K562 (cell line): ENCODE results near the gene PHETA2. TPM values are rescaled to one million over a fixed set of nuclear protein-coding genes. Genes with fewer than 3 reads are reported as not detected.

ENCODE experiments used
- CREB1 ChIP-seq, 2 experiments: sonication (generic) in 1 of 2; formaldehyde crosslinking in 1 of 2; IDR thresholded peaks; 2 replicates each; pipeline versions ENCODE4 v1.6.1 to v1.8.0; 2012 to 2022; ENCODE audit warnings: inconsistent platforms in 1 of 2, mild to moderate bottlenecking in 1 of 2, missing genetic modification reagents in 1 of 2, moderate library complexity in 1 of 2
- CREM ChIP-seq: IDR thresholded peaks from 2 replicates; pipeline ENCODE4 v1.6.1; 2014; ENCODE audit warnings: antibody characterized with exemption, low read depth
- EP300 ChIP-seq: IDR thresholded peaks from 2 replicates; pipeline ENCODE4 v1.6.1; 2012; ENCODE audit warnings: low read length, improper control_type of control experiment
- GTF2F1 ChIP-seq: IDR thresholded peaks from 2 replicates; pipeline ENCODE4 v1.6.1; 2011; ENCODE audit warnings: low read depth, low read length, improper control_type of control experiment
- KLF1 ChIP-seq: fragments of 450-650 bp; IDR thresholded peaks from 2 replicates; pipeline ENCODE4 v1.6.1; 2016; ENCODE audit warnings: missing genetic modification characterization, missing compliant biosample characterization
- KLF10 ChIP-seq: fragments of 250-450 bp; sonication (Bioruptor Pico); IDR thresholded peaks from 2 replicates; pipeline ENCODE4 v1.6.1; 2021; ENCODE audit warnings: matching md5 sums
- MAFF ChIP-seq: IDR thresholded peaks from 2 replicates; pipeline ENCODE4 v1.6.1; 2012; ENCODE audit warnings: low read length, improper control_type of control experiment
- MIER1 ChIP-seq: fragments of 450-650 bp; IDR thresholded peaks from 2 replicates; pipeline ENCODE4 v1.6.1; 2016; ENCODE audit warnings: antibody characterized with exemption, mild to moderate bottlenecking, low read depth
- MXI1 ChIP-seq: IDR thresholded peaks from 2 replicates; pipeline ENCODE4 v1.6.1; 2011; ENCODE audit warnings: low read depth, mild to moderate bottlenecking, improper control_type of control experiment, low read length
- POLR2G ChIP-seq: fragments of 200-400 bp; formaldehyde crosslinking; IDR thresholded peaks from 2 replicates; pipeline ENCODE4 v1.6.1; 2017; ENCODE audit warnings: low read depth, mild to moderate bottlenecking, antibody characterized with exemption, low read length, moderate library complexity
- RBM15 ChIP-seq: fragments of 200-400 bp; formaldehyde crosslinking; IDR thresholded peaks from 2 replicates; pipeline ENCODE4 v1.6.1; 2018; ENCODE audit warnings: mild to moderate bottlenecking, low read length, moderate library complexity; ENCODE audit not compliant: insufficient read depth
- ZNF75A ChIP-seq: fragments of 450-650 bp; formaldehyde crosslinking; IDR thresholded peaks from 2 replicates; pipeline ENCODE4 v1.4.0; 2020; ENCODE audit warnings: mild to moderate bottlenecking
- polyA plus RNA-seq, 8 experiments: library from polyadenylated mRNA; depleted of rRNA in 4 of 8; stranded (reverse) in 5 of 8; unstranded in 3 of 8; fragments of >200 nt; fragmentation: Nextera tagmentation in 2 of 8; fragmentation: Illumina TruSeq in 1 of 8; extraction: Ambion mirVana in 2 of 8; extraction: Trizol in 1 of 8; gene quantifications; 2 replicates each; pipeline versions ENCODE4 v1.2.1 to v1.2.3, GENCODE V29; 2011 to 2014; ENCODE audit warnings: inconsistent platforms in 1 of 8, missing spikeins in 1 of 8
- total RNA-seq, 7 experiments: library from RNA; depleted of rRNA in 6 of 7; stranded (reverse); fragments of >200 nt in 6 of 7; fragmentation: Illumina TruSeq in 2 of 7; extraction: Trizol in 2 of 7; gene quantifications; 2 replicates each; pipeline versions ENCODE4 v1.2.1 to v1.2.3, GENCODE V29; 2011 to 2021; ENCODE audit warnings: low replicate concordance in 1 of 7
- TF ChIP-seq, protein P1 (sequence below), 3 experiments: fragments of 200-800 bp in 1 of 3; fragments of 250-450 bp in 1 of 3; fragments of 450-650 bp in 1 of 3; sonication (Bioruptor Pico) in 1 of 3; sonication (Bioruptor generic) in 1 of 3; formaldehyde crosslinking in 1 of 3; IDR thresholded peaks; 2 replicates each; pipeline versions ENCODE4 v1.6.1 to v1.8.0; 2016 to 2022; ENCODE audit warnings: mild to moderate bottlenecking in 2 of 3, missing genetic modification characterization in 2 of 3, missing compliant biosample characterization in 1 of 3, moderate library complexity in 1 of 3
- TF ChIP-seq, protein P2 (sequence below): fragments of 250-450 bp; sonication (Bioruptor Pico); IDR thresholded peaks from 2 replicates; pipeline ENCODE4 v1.5.0; 2020; ENCODE audit warnings: mild to moderate bottlenecking
- TF ChIP-seq, protein P3 (sequence below): fragments of 450-650 bp; IDR thresholded peaks from 2 replicates; pipeline ENCODE4 v1.6.1; 2016; ENCODE audit warnings: missing biosample characterization, missing genetic modification characterization
- TF ChIP-seq, protein P4 (sequence below): fragments of 450-650 bp; formaldehyde crosslinking; IDR thresholded peaks from 2 replicates; pipeline ENCODE4 v1.4.0; 2022; ENCODE audit warnings: missing genetic modification characterization
- TF ChIP-seq, protein P5 (sequence below): fragments of 200-800 bp; sonication (Bioruptor generic); IDR thresholded peaks from 2 replicates; pipeline ENCODE4 v1.6.1; 2017; ENCODE audit warnings: missing genetic modification characterization, missing compliant biosample characterization

The PHETA2 gene
- total and polyA plus RNA-seq, 9 of the 15 experiments (the other 6 are each of a cell fraction or from before 2014, with no cell fraction given), result 0.07 to 0.22 (median 0.08) TPM; not detected in 5

DNA sequence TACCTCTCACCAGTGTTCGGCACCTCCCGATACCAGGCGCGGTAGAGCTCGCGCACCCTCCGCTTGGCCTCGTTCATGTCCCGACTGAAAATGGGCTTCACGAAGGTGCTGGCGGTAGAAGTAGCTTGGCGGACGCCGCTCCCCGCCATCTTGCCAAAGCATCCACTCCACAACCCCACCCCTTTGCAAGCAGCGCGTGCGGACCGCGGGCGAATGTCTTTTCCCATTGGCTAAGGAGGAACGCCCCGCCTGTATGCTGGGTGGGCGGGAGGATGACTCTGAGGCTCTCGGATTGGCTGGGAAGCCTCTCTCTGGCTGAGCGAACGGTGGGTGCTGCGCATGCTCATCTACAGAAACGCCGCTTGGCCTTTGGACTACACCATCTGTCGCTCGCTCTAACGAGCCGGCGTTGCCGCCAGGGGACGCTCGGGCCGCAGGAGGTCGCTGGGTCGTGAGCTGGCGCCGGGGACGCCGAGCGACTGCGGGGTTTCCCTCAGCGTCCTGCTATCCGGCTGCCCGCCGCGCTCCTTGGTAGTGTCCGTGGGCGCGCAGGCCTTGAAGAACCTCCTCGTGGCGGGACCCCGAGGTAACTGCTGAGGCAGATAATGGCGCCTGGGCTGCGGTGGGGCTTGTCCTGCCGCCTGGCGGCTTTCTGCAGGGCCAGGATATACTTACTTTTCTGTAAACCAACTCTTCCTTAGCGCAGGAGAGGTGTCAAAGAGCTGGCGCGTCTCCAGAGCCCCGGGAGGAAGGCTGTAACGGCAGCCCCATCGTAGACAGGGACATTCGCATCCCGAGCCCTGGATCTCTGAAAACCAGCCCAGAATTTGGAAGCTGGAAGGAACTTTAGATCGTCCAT, 16.8 kb downstream of the PHETA2 start, which contains the start of gene NDUFA6 (continued):
- TF ChIP-seq, protein P1, sequence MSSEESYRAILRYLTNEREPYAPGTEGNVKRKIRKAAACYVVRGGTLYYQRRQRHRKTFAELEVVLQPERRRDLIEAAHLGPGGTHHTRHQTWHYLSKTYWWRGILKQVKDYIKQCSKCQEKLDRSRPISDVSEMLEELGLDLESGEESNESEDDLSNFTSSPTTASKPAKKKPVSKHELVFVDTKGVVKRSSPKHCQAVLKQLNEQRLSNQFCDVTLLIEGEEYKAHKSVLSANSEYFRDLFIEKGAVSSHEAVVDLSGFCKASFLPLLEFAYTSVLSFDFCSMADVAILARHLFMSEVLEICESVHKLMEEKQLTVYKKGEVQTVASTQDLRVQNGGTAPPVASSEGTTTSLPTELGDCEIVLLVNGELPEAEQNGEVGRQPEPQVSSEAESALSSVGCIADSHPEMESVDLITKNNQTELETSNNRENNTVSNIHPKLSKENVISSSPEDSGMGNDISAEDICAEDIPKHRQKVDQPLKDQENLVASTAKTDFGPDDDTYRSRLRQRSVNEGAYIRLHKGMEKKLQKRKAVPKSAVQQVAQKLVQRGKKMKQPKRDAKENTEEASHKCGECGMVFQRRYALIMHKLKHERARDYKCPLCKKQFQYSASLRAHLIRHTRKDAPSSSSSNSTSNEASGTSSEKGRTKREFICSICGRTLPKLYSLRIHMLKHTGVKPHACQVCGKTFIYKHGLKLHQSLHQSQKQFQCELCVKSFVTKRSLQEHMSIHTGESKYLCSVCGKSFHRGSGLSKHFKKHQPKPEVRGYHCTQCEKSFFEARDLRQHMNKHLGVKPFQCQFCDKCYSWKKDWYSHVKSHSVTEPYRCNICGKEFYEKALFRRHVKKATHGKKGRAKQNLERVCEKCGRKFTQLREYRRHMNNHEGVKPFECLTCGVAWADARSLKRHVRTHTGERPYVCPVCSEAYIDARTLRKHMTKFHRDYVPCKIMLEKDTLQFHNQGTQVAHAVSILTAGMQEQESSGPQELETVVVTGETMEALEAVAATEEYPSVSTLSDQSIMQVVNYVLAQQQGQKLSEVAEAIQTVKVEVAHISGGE (CRISPR knock-in tag; IDR thresholded peaks at IDR 0.05), result peak in 1 of 3 experiments; percentile 50; a peak in 1 of 6 replicates
- TF ChIP-seq, protein P2, sequence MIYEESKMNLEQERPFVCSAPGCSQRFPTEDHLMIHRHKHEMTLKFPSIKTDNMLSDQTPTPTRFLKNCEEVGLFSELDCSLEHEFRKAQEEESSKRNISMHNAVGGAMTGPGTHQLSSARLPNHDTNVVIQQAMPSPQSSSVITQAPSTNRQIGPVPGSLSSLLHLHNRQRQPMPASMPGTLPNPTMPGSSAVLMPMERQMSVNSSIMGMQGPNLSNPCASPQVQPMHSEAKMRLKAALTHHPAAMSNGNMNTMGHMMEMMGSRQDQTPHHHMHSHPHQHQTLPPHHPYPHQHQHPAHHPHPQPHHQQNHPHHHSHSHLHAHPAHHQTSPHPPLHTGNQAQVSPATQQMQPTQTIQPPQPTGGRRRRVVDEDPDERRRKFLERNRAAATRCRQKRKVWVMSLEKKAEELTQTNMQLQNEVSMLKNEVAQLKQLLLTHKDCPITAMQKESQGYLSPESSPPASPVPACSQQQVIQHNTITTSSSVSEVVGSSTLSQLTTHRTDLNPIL (CRISPR knock-in tag), result no peak
- TF ChIP-seq, protein P3, sequence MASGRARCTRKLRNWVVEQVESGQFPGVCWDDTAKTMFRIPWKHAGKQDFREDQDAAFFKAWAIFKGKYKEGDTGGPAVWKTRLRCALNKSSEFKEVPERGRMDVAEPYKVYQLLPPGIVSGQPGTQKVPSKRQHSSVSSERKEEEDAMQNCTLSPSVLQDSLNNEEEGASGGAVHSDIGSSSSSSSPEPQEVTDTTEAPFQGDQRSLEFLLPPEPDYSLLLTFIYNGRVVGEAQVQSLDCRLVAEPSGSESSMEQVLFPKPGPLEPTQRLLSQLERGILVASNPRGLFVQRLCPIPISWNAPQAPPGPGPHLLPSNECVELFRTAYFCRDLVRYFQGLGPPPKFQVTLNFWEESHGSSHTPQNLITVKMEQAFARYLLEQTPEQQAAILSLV (tag), result no peak
- TF ChIP-seq CREB1 (IDR thresholded peaks at IDR 0.05) (no peak), CREB1 (CRISPR knock-in tag; IDR thresholded peaks at IDR 0.05) (peak; percentile 62; the same call in 1 of the 2 replicates), MAFF (no peak), MIER1 (no peak), POLR2G (peak; percentile 98), EP300 (no peak), RBM15 (no peak), KLF1 (no peak), ZNF75A (CRISPR knock-in tag) (no peak; the same call in 1 of the 2 replicates), CREM (peak; percentile 74; the same call in 1 of the 2 replicates), MXI1 (no peak), KLF10 (CRISPR knock-in tag) (no peak), GTF2F1 (peak; percentile 70; the same call in 1 of the 2 replicates)
- TF ChIP-seq, protein P4, sequence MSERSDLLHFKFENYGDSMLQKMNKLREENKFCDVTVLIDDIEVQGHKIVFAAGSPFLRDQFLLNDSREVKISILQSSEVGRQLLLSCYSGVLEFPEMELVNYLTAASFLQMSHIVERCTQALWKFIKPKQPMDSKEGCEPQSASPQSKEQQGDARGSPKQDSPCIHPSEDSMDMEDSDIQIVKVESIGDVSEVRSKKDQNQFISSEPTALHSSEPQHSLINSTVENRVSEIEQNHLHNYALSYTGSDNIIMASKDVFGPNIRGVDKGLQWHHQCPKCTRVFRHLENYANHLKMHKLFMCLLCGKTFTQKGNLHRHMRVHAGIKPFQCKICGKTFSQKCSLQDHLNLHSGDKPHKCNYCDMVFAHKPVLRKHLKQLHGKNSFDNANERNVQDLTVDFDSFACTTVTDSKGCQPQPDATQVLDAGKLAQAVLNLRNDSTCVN, result no peak
- TF ChIP-seq, protein P5, sequence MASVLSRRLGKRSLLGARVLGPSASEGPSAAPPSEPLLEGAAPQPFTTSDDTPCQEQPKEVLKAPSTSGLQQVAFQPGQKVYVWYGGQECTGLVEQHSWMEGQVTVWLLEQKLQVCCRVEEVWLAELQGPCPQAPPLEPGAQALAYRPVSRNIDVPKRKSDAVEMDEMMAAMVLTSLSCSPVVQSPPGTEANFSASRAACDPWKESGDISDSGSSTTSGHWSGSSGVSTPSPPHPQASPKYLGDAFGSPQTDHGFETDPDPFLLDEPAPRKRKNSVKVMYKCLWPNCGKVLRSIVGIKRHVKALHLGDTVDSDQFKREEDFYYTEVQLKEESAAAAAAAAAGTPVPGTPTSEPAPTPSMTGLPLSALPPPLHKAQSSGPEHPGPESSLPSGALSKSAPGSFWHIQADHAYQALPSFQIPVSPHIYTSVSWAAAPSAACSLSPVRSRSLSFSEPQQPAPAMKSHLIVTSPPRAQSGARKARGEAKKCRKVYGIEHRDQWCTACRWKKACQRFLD, result peak; percentile 79; the same call in 1 of the 2 replicates
